H9 (cell line): ENCODE measurements around the gene DUSP18. TPM values are rescaled to one million over a fixed set of nuclear protein-coding genes. Genes with fewer than 3 reads are reported as not detected.

ENCODE experiments used
- DNase-seq: peaks from one replicate; pipeline ENCODE4 v3.0.0-alpha.2; 2017
- H2AFZ ChIP-seq: one replicate; pipeline ENCODE4 v1.6.1; 2013; ENCODE audit warnings: mild to moderate bottlenecking, low read length, control low read depth, moderate library complexity
- H2AK5ac ChIP-seq: 2 replicates; pipeline ENCODE4 v1.6.1; 2013; ENCODE audit warnings: low read length, control low read depth, mixed read lengths; ENCODE audit not compliant: insufficient read length
- H2BK120ac ChIP-seq: one replicate; pipeline ENCODE4 v1.6.1; 2013; ENCODE audit warnings: low read depth, mild to moderate bottlenecking, low read length, control low read depth, inconsistent platforms; ENCODE audit not compliant: poor library complexity, severe bottlenecking
- H2BK12ac ChIP-seq: 2 replicates; pipeline ENCODE4 v1.6.1; 2013; ENCODE audit warnings: low read length, control low read depth, mixed read lengths, low read depth; ENCODE audit not compliant: insufficient read length
- H2BK15ac ChIP-seq: 2 replicates; pipeline ENCODE4 v1.6.1; 2013; ENCODE audit warnings: low read depth, low read length, control low read depth
- H2BK20ac ChIP-seq: one replicate; pipeline ENCODE4 v1.6.1; 2013; ENCODE audit warnings: low read depth, mild to moderate bottlenecking, low read length, control low read depth, inconsistent platforms; ENCODE audit not compliant: poor library complexity, severe bottlenecking
- H2BK5ac ChIP-seq: 2 replicates; pipeline ENCODE4 v1.6.1; 2013; ENCODE audit warnings: low read length, control low read depth, mixed read lengths; ENCODE audit not compliant: insufficient read length
- H3K14ac ChIP-seq: 2 replicates; pipeline ENCODE4 v1.6.1; 2013; ENCODE audit warnings: low read length, control low read depth; ENCODE audit not compliant: insufficient read depth
- H3K18ac ChIP-seq: 2 replicates; pipeline ENCODE4 v1.6.1; 2013; ENCODE audit warnings: low read depth, mild to moderate bottlenecking, mixed read lengths, low read length, control low read depth; ENCODE audit not compliant: insufficient read length
- H3K23ac ChIP-seq: 2 replicates; pipeline ENCODE4 v1.6.1; 2013; ENCODE audit warnings: low read length, control low read depth, mixed read lengths, low read depth; ENCODE audit not compliant: insufficient read length
- H3K23me2 ChIP-seq: 2 replicates; pipeline ENCODE4 v1.6.1; 2013; ENCODE audit warnings: low read depth, mild to moderate bottlenecking, mixed read lengths, low read length, control low read depth; ENCODE audit not compliant: insufficient read length, poor library complexity, severe bottlenecking
- H3K27ac ChIP-seq: 2 replicates; pipeline ENCODE4 v1.5.1; 2013; ENCODE audit warnings: low read length, control low read depth, mixed read lengths, low read depth; ENCODE audit not compliant: insufficient read length
- H3K27me3 ChIP-seq: 2 replicates; pipeline ENCODE4 v1.6.1; 2013; ENCODE audit warnings: low read length, control low read depth, inconsistent platforms; ENCODE audit not compliant: insufficient read depth
- H3K4ac ChIP-seq: 2 replicates; pipeline ENCODE4 v1.6.1; 2013; ENCODE audit warnings: low read depth, mild to moderate bottlenecking, control low read depth, inconsistent platforms, low read length, moderate library complexity
- H3K4me1 ChIP-seq: 2 replicates; pipeline ENCODE4 v1.6.1; 2013; ENCODE audit warnings: low read length, control low read depth, inconsistent platforms; ENCODE audit not compliant: insufficient read depth
- H3K4me2 ChIP-seq: 2 replicates; pipeline ENCODE4 v1.6.1; 2013; ENCODE audit warnings: low read length, control low read depth, mixed read lengths; ENCODE audit not compliant: insufficient read length, insufficient read depth
- H3K56ac ChIP-seq: 2 replicates; pipeline ENCODE4 v1.6.1; 2013; ENCODE audit warnings: low read depth, mild to moderate bottlenecking, mixed read lengths, low read length, control low read depth; ENCODE audit not compliant: insufficient read length
- H3K79me1 ChIP-seq: 2 replicates; pipeline ENCODE4 v1.6.1; 2013; ENCODE audit warnings: low read depth, mild to moderate bottlenecking, moderate library complexity, low read length, control low read depth, inconsistent platforms; ENCODE audit not compliant: insufficient read depth, poor library complexity, severe bottlenecking
- H3K79me2 ChIP-seq: 2 replicates; pipeline ENCODE4 v1.6.1; 2013; ENCODE audit warnings: low read length, control low read depth, inconsistent platforms; ENCODE audit not compliant: insufficient read depth
- H3K9ac ChIP-seq: 2 replicates; pipeline ENCODE4 v1.6.1; 2013; ENCODE audit warnings: low read length, control low read depth, mixed read lengths; ENCODE audit not compliant: insufficient read length; ENCODE audit errors: extremely low read depth
- H3K9me3 ChIP-seq: one replicate; pipeline ENCODE4 v1.6.1; 2013; ENCODE audit warnings: low read depth, low read length, inconsistent platforms; ENCODE audit not compliant: control insufficient read depth
- H3T11ph ChIP-seq: one replicate; pipeline ENCODE4 v1.6.1; 2013; ENCODE audit warnings: mild to moderate bottlenecking, low read length, control low read depth, inconsistent platforms
- H4K20me1 ChIP-seq: one replicate; pipeline ENCODE4 v1.6.1; 2013; ENCODE audit not compliant: control insufficient read depth, insufficient read length, insufficient read depth
- H4K5ac ChIP-seq: 2 replicates; pipeline ENCODE4 v1.6.1; 2013; ENCODE audit warnings: low read depth, mild to moderate bottlenecking, mixed read lengths, low read length, control low read depth; ENCODE audit not compliant: insufficient read length
- H4K8ac ChIP-seq: replicated peaks from 2 replicates; pipeline ENCODE4 v1.6.1; 2013; ENCODE audit warnings: low read length, control low read depth, mixed read lengths, low read depth; ENCODE audit not compliant: insufficient read length
- H4K91ac ChIP-seq: 2 replicates; pipeline ENCODE4 v1.6.1; 2013; ENCODE audit warnings: low read depth, mild to moderate bottlenecking, moderate library complexity, mixed read lengths, low read length, control low read depth; ENCODE audit not compliant: insufficient read length
- H3K27ac Mint-ChIP-seq, 3 experiments: 2 replicates in 2 of 3; 3 replicates in 1 of 3; pipeline ENCODE4 v1.8.0; 2020 to 2021; ENCODE audit warnings: mixed read lengths in 3 of 3, mild to moderate bottlenecking in 1 of 3, moderate library complexity in 1 of 3
- H3K27me3 Mint-ChIP-seq: 2 replicates; pipeline ENCODE4 v1.8.0; 2021; ENCODE audit warnings: low read depth, mild to moderate bottlenecking, moderate library complexity, mixed read lengths
- H3K36me3 Mint-ChIP-seq, 3 experiments: 2 replicates in 2 of 3; 3 replicates in 1 of 3; pipeline ENCODE4 v1.8.0; 2020 to 2021; ENCODE audit warnings: low read depth in 3 of 3, mixed read lengths in 3 of 3; ENCODE audit not compliant: insufficient read depth in 1 of 3
- H3K4me1 Mint-ChIP-seq, 2 experiments: 2 replicates each; pipeline ENCODE4 v1.8.0; 2020; ENCODE audit warnings: mixed read lengths in 2 of 2
- H3K4me3 Mint-ChIP-seq, 2 experiments: 2 replicates in 1 of 2; 3 replicates in 1 of 2; pipeline ENCODE4 v1.8.0; 2020 to 2021; ENCODE audit warnings: mild to moderate bottlenecking in 2 of 2, mixed read lengths in 2 of 2, moderate library complexity in 1 of 2
- H3K9me3 Mint-ChIP-seq, 2 experiments: 2 replicates in 1 of 2; 3 replicates in 1 of 2; pipeline ENCODE4 v1.8.0; 2020; ENCODE audit warnings: mild to moderate bottlenecking in 2 of 2, mixed read lengths in 2 of 2, moderate library complexity in 1 of 2
- WGBS: extraction: QIAGEN DNeasy Blood & Tissue Kit; methylation state at CpG from one replicate; pipeline ENCODE4 v1.1.7; 2013; ENCODE audit warnings: missing lambda C conversion rate, low lambda C conversion rate, mixed read lengths; ENCODE audit not compliant: insufficient read length; ENCODE audit errors: extremely low coverage; 5-methylcytosine and 5-hydroxymethylcytosine counted together
- total RNA-seq: library from RNA; stranded (reverse); gene quantifications from 2 replicates; pipeline ENCODE4 v1.2.1, GENCODE V29; 2021
- TF ChIP-seq, protein P1 (sequence below): fragments of 200-600 bp; sonication (generic); conservative IDR thresholded peaks from 3 replicates; pipeline ENCODE4 v1.8.0; 2021; ENCODE audit warnings: antibody characterized with exemption, mild to moderate bottlenecking

Gene DUSP18
- total RNA-seq, 1 experiment from 2014 or later = 2.6 TPM

DNA sequence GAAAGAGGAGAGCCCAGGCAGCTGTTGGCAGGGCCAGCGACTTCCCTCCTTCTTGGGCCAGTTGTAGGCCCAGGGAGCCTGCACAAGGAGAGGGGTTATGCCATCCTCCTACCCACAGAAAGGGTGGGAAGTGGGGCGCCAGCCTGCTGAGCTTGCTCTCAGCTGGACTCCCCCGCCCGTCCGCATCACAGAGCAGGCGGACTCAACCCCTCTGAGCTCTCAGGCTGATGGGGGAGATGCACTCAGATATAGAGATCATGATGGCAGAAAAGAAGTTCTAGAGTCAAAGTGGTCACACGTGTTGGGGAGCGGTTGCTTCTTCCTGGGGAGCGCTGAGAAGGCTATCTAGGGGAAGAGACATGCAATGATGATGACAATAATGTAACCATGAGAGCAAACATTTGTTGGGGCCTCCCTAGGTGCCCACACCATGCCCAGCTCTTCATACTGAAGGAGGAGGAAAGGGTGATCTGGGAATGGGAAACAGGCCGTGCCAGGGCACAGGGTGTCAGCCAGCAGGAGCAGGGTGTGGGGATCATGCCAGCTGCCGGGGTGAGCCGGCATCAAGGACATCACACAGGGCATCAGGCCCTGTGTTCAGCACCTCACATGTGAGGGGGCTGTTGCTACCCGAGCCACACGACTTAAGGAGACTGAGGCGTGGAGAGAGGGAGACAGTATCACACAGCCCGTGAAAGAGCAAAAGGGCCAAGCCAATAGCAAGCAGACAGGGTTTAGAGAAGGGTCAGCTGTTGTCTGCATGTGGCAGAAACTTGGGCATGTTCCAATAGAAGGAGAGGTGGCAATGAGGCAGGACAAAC lies 24.4 kb downstream of the DUSP18 start:
- Histone ChIP-seq H3K4me1 (no peaks in the 10 kb centered on the region), H3K27me3 (no peaks in the 10 kb centered on the region), H2BK5ac (no peak overlapping the region), H3K27ac (no peak overlapping the region), H3T11ph (no peak overlapping the region), H3K79me2 (no peaks in the 10 kb centered on the region), H3K18ac (no peak overlapping the region), H2AK5ac (no peak overlapping the region), H4K8ac (no peak overlapping the region), H3K79me1 (no peaks in the 10 kb centered on the region), H3K23ac (no peak overlapping the region), H3K9ac (no peak overlapping the region), H2BK20ac (no peak overlapping the region), H3K4ac (no peak overlapping the region), H2BK15ac (no peak overlapping the region), H4K20me1 (no peaks in the 10 kb centered on the region), H3K23me2 (no peaks in the 10 kb centered on the region), H4K5ac (no peak overlapping the region), H4K91ac (no peak overlapping the region), H3K9me3 (no peaks in the 10 kb centered on the region), H2AFZ (no peak overlapping the region), H3K4me2 (no peak overlapping the region), H3K14ac (no peak overlapping the region), H3K56ac (no peak overlapping the region), H2BK12ac (no peak overlapping the region), H2BK120ac (no peak overlapping the region)
- Mint-ChIP-seq H3K4me1 (peaks cover 17 to 23% of the 10 kb centered on the region in 2 experiments), H3K4me3 (no peak overlapping the region), H3K27me3 (no peaks in the 10 kb centered on the region), H3K27ac (peak overlapping the region in 2 of 3 experiments; percentile 7 to 55; a peak in 2 of 7 replicates), H3K9me3 (peaks cover 4 to 5% of the 10 kb centered on the region in 2 experiments; a peak in 4 of 5 replicates), H3K36me3 (peaks cover 3 to 20% (median 16%) of the 10 kb centered on the region in 3 experiments; a peak in 5 of 7 replicates)
- TF ChIP-seq, protein P1, sequence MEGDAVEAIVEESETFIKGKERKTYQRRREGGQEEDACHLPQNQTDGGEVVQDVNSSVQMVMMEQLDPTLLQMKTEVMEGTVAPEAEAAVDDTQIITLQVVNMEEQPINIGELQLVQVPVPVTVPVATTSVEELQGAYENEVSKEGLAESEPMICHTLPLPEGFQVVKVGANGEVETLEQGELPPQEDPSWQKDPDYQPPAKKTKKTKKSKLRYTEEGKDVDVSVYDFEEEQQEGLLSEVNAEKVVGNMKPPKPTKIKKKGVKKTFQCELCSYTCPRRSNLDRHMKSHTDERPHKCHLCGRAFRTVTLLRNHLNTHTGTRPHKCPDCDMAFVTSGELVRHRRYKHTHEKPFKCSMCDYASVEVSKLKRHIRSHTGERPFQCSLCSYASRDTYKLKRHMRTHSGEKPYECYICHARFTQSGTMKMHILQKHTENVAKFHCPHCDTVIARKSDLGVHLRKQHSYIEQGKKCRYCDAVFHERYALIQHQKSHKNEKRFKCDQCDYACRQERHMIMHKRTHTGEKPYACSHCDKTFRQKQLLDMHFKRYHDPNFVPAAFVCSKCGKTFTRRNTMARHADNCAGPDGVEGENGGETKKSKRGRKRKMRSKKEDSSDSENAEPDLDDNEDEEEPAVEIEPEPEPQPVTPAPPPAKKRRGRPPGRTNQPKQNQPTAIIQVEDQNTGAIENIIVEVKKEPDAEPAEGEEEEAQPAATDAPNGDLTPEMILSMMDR = no peak
- WGBS = no CpG with 5 or more reads among the region's 16 CpGs
- DNase-seq = no peak
